ENCODE data around the gene ZNF512B. TPM values are rescaled to one million over a fixed set of nuclear protein-coding genes. Genes with fewer than 3 reads are reported as not detected.
"Not testable (repeated sequence)": the region's sequence is repeated elsewhere in the genome, so short reads cannot be mapped to it uniquely, and the experiment has no call there.

Gene ZNF512B
- polyA plus RNA-seq, 6 donors from 2014 or later = 0.16 to 0.69 (median 0.60) TPM; not detected in 1

DNA sequence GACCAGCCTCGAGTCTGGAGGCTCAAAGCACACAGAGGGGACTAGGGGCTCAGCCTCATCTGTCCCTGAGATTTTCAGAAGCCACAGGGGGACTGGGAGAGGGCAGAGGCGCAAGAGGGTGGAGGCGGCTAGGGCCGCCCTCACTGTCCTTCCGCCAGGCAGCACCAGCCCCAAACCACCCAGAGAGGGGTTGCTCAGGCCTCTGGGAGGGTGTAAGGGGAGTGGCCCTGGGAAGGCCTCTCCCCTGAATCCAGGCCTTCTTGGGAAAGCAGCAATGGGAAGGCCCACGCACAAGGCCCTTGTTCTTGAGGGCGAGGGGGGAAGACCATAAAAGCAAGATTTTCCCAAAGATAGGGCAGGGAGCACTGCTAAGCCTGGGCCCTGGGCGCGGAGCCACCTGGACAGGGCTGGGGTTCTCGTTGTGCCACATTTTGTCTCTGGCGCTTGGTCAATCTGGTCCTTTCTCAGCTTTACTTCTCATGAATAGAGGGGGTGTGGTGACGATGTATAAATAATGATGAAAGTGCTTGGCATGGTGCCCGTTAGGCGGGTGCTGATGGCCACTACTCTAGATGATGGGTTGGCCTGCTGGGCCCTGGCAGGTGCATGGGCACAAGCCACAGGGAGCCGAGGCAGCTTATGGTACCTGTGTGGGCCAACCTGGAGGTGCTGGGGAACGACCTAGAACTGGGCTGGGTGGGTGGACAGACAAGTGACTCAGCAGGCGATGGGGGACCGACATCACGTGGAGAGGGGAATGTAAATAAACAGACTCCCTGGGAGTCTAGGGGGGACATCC, 4.9 kb upstream of the ZNF512B start:
- ATAC-seq (ENCODE audit: low read depth in 2 of 2) (no peak), DNase-seq (no peak)
- H3K4me1 Mint-ChIP-seq = peaks cover 35 to 39% (median 35%) of the 10 kb centered on the region in 3 donors
- no peaks in the 10 kb centered on the region for H3K27me3 Mint-ChIP-seq
- peaks cover 0 to 18% of the 10 kb centered on the region in 2 donors for H3K36me3 Mint-ChIP-seq
- peak overlapping the region in 2 of 6 donors; percentile 62 to 92 for H3K27ac Mint-ChIP-seq
- peak overlapping the region in 2 of 8 donors; percentile 40 to 55 for H3K4me3 Mint-ChIP-seq
- H3K9me3 Mint-ChIP-seq = no peaks in the 10 kb centered on the region

DNA sequence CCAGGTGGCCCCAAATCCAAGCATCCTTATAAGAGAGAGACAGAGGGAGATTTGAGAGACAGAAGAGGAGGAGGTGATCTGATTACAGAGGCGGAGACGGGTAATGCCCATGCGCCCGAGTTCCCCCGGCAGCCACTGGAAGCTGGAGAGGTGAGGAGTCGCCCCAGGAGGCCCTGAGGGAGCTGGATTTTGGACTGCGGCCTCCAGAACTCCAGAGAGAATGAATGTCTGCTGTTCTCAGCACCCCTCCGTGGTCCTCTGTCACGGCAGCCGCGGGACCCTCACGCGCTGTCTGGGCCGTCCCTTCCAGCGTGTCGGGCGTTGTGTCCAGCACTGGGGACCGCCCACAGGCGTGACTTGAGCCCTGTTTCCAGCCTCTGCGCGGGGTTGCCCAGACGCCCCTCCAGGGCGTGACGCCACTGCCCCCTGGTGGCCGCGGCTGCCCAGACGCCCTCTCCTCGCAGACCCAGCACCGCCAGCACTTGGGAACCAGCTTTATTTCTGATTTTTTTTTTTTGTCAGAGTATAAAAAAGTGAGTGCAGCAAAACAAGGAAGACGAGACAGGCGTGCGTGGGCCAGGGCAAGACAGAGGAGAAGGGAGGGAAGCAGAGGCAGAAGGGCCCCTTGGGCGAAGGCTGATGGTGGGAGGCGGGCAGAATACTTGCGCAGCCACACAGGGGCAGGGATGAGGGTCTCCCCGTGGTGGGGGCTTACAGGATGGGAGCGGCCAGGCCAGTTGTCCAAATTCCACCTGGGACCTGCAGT, 4.1 kb upstream of the ZNF512B start:
- Mint-ChIP-seq H3K4me1 (peaks cover 37 to 41% (median 37%) of the 10 kb centered on the region in 3 donors), H3K27me3 (no peaks in the 10 kb centered on the region), H3K4me3 (peak overlapping the region in 3 of 8 donors; percentile 55 to 68 (median 57)), H3K9me3 (no peaks in the 10 kb centered on the region), H3K27ac (peak overlapping the region in 4 of 6 donors; percentile 41 to 92 (median 64)), H3K36me3 (peaks cover 0 to 18% of the 10 kb centered on the region in 2 donors)
- ATAC-seq (ENCODE audit: low read depth in 2 of 2) (peak; percentile 72 to 78), DNase-seq (peak; percentile 74)

DNA sequence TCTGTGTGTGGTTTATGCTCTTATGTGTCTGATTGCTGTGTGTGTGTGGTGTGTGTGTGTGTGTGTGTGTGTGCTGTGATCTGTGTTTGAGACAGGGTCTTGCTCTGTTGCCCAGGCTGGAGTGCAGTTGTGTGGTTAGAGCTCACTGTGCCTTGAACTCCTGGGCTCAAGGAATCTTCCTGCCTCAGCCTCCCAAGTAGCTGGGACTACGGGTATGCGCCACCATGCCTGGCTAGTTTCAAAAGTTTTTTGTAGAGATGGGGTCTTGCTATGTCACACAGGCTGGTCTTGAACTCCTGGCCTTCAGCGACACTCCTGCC, 3.4 kb upstream of the ZNF512B start:
- H3K9me3 Mint-ChIP-seq = no peaks in the 10 kb centered on the region
- H3K36me3 Mint-ChIP-seq = peaks cover 0 to 18% of the 10 kb centered on the region in 2 donors
- ATAC-seq (ENCODE audit: low read depth in 2 of 2) (no peak), DNase-seq (no peak)
- H3K4me3 Mint-ChIP-seq = peak overlapping the region in 1 of 8 donors; percentile 55
- H3K27me3 Mint-ChIP-seq = no peaks in the 10 kb centered on the region
- H3K27ac Mint-ChIP-seq = no peak overlapping the region
- H3K4me1 Mint-ChIP-seq = peaks cover 37 to 40% (median 39%) of the 10 kb centered on the region in 3 donors

DNA sequence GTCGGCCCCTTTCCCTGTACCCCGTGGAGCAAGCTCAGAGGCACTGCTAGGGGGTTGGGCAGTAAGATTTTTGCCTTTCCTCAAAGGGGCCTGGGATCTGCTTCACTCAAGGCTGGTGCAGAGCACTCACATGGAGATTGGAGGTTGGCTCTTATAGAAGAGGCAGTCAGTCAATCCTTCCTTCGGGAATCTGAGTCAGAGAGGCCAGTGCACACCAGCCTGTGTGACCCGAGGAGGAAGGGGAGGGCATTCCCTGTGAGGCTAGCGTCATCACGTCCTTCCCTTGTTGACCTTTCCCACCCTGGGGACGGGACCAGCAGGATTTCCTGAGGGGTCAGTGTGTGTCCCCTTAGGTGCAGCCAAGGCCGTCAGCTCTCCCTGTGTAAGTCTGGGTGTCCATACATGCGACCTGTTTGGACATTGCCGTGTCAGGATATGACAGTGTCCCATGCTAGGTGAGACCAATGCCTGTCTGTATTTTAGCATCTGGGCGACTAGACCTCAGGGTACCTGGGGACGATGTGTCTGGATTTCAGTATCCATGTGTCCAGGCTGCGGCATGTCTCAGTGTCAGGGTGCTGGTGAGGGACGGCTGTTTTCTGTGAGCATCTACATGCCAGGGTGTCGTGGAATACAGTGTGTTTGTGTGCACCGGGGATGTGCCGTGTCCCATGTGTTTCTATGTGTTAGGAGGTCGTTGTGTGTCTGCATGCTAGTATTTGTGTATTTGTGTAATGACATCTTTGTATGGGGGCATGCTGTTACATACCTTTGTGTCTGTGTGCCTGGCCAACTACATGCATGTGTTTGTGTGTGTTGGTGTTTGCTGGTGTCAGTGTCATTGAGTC, 2.8 kb upstream of the ZNF512B start:
- Mint-ChIP-seq H3K27me3 (no peaks in the 10 kb centered on the region), H3K4me3 (peak overlapping the region in 4 of 8 donors; percentile 2 to 69 (median 44)), H3K27ac (no peak overlapping the region), H3K9me3 (no peaks in the 10 kb centered on the region), H3K4me1 (peaks cover 34 to 36% (median 35%) of the 10 kb centered on the region in 3 donors), H3K36me3 (peaks cover 0 to 18% of the 10 kb centered on the region in 2 donors)
- ATAC-seq (ENCODE audit: low read depth in 2 of 2) (no peak), DNase-seq (no peak)

DNA sequence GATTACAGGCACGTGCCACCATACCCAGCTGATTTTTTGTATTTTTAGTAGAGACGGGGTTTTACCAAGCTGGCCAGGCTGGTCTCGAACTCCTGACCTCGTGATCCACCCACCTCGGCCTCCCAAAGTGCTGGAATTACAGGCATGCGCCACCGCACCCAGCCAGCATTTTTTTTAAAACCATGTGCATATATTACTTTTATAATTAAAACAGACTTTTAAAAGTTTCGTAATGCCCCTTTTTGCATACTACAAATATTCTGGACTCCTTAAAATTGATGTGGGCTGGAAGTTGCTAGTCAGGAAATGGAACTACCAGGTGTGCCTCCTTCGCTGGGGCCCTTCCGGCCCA, 2.2 kb upstream of the ZNF512B start:
- ATAC-seq (ENCODE audit: low read depth in 2 of 2); DNase-seq; H3K27ac Mint-ChIP-seq; H3K9me3 Mint-ChIP-seq; H3K27me3 Mint-ChIP-seq: not testable (repeated sequence)
- Mint-ChIP-seq H3K4me1 (peaks cover 32 to 35% (median 34%) of the 10 kb centered on the region in 3 donors), H3K36me3 (peaks cover 0 to 18% of the 10 kb centered on the region in 2 donors), H3K4me3 (peak overlapping the region in 5 of 8 donors; percentile 34 to 87 (median 77))

DNA sequence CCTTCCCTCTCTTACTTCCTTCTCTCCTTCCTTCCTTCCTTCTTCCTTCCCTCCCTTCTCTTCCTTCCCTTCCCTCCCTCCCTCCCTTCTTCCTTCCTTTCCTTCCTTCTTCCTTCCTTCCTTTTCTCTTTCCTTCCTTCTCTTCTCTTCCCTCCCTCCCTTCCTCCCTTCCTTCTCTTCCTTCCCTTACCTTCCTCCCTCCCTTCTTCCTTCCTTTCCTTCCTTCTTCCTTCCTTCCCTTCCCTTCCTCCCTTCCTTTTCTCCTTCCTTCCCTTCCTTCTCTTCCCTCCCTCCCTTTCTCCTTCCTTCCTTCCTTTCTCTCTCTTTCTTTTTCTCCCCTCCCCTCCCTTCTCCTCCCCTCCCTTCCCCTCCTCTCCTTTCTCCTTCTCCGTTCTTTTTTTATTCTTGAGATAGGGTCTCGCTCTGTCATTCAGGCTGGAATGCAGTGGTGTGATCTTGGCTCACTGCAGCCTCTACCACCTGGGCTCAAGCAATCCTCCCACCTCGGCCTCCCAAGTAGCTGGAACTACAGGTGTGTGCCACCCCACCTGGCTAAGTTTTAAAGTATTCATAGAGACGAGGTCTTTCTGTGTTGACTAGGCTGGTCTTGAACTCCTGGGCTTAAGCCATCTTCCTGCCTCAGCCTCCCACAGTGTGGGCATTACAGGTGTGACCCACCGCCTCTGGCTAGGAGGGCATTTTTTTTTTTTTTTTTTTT, 1.1 kb upstream of the ZNF512B start:
- H3K36me3 Mint-ChIP-seq = peaks cover 0 to 9% of the 10 kb centered on the region in 2 donors
- ATAC-seq (ENCODE audit: low read depth in 2 of 2) (no peak), DNase-seq (no peak)
- peak overlapping the region; percentile 70 to 89 (median 82) for H3K4me3 Mint-ChIP-seq
- peak overlapping the region in 1 of 6 donors; percentile 12 for H3K27ac Mint-ChIP-seq
- no peaks in the 10 kb centered on the region for H3K27me3 Mint-ChIP-seq
- H3K9me3 Mint-ChIP-seq = peaks cover 0 to 5% (median 0%) of the 10 kb centered on the region in 7 donors
- peaks cover 23 to 31% (median 25%) of the 10 kb centered on the region in 3 donors for H3K4me1 Mint-ChIP-seq

DNA sequence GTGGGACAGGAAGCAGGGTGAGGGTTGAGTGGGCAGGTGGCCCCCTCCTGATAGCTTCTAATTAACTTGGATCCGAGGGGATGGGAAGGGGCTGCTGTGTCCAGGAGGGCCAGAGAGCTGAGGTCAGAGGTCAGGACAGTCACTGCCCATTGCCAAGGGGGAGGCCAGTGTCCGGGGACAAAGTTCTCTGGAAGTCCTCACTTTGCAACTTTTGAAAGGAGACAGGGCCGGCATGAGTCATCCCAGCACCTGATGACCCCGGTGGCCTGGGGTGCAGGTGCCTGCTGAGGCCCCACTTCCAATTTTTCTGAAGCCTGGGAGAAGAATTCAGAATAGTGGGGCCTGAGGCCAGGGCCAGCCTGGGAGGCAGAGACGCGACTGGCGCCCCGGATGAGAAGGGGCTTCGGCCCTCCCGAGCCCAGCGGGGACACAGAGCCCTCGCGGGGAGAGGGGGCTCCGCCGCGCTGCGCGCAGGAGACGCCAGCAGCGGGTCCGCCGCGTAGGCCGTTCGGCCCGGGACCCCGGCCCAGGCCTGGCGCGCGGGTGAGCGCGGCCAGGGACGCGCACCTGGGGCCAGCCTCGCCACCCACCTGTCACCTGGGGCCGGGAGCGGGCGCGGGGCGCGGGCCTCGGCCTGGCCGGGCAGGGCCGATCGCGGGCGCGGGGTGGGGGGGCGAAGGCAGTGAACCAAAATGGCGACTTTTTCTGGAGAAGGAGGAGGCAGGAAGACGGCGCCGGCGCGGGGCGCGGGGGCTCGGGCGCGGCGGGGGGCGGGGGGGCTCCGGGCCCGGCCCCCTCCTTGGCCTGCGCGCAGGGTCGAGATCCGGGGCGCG, 586 bp downstream of the ZNF512B start:
- peaks cover 0 to 6% of the 10 kb centered on the region in 2 donors for H3K36me3 Mint-ChIP-seq
- peak; percentile 24 to 32 for ATAC-seq (ENCODE audit: low read depth in 2 of 2)
- peak overlapping the region; percentile 72 to 91 (median 86) for H3K4me3 Mint-ChIP-seq
- DNase-seq = peak; percentile 25
- H3K27me3 Mint-ChIP-seq = no peaks in the 10 kb centered on the region
- H3K4me1 Mint-ChIP-seq = peaks cover 20 to 28% (median 24%) of the 10 kb centered on the region in 3 donors
- peak overlapping the region in 4 of 6 donors; percentile 36 to 74 (median 60) for H3K27ac Mint-ChIP-seq
- H3K9me3 Mint-ChIP-seq = peaks cover 0 to 5% (median 0%) of the 10 kb centered on the region in 7 donors

DNA sequence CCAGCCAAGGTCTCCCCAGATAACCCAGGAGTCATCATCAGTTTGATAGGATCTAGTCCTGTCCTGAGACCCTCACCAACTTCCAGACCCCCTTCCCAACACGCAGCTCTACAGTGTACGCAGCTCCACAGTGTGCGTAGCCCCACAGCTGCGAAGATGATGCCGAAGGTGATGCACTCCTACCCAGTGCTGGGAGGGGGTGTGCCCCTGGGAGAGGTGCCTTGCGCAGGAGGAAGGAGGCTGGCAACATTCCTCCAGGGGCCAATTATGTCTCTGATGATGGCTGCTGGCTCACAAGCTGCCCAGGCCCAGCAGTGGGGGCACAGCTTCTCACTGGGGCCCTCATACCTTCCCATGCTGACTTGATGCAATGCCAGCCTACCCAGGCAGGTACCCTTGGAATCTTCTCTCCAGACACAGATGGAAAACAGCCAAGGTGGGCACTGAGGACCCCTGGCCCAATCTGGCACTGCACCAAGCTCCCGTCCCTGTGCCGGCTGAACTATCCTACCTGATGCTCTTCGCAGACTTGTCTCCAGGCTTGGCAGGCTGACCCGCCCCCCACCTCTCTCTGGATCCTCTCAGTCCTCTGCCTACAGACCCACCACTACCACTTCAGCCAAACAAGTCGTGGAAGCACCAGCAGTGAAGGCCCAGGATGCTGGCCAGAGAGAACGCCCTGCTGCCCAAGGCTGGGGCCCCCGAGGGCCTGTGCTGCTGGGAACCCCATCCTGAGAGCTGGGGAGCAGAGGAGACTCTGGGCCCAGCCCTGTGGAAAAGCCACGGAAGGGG, 1.4 kb downstream of the ZNF512B start:
- Mint-ChIP-seq H3K27ac (peak overlapping the region in 2 of 6 donors; percentile 42 to 74), H3K27me3 (no peaks in the 10 kb centered on the region), H3K4me3 (peak overlapping the region; percentile 72 to 91 (median 82)), H3K9me3 (peaks cover 0 to 8% (median 0%) of the 10 kb centered on the region in 7 donors), H3K36me3 (no peaks in the 10 kb centered on the region), H3K4me1 (peaks cover 12 to 23% (median 17%) of the 10 kb centered on the region in 3 donors)
- DNase-seq (no peak), ATAC-seq (ENCODE audit: low read depth in 2 of 2) (no peak)

DNA sequence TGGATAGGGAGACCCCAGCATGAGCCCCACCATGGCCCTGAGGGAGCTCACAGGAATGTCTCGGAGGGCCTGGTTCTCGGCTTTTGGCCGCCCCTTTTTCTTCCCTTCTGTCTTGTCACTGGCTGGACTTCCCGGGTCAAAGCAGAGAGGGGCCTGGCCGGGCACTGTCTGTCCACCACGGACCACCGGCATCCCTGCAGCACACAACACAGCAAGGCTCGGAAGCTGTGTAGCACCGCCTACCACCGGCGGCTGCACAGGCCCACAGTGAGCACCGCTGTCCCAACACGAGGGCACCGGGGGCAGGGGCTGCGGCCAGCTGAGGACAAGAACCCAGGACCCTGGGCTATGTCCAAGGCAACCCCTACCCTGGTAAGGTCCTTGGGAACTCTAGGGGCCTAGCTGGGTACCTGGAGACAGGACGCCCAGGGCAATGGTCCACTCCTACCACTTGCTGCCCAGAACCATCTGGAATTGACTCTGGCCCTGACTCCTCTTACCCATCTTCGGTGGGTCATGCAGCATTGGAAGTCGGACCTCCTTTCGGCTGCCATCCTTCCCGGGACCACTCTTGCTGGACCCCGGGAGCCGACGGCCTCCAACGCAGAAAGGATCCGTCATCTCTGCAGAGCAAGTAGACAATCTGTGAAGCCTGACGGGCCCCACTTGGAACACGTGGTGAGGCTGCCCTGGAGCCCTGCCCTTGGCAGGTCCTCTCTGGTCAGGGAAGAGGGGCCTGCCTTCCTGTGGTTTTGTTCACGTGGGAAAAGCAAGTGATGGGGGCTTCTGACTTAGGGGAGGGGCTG, 2.2 kb downstream of the ZNF512B start:
- H3K27ac Mint-ChIP-seq = no peak overlapping the region
- H3K9me3 Mint-ChIP-seq = peaks cover 0 to 8% (median 0%) of the 10 kb centered on the region in 7 donors
- peak overlapping the region in 6 of 8 donors; percentile 5 to 87 (median 67) for H3K4me3 Mint-ChIP-seq
- H3K36me3 Mint-ChIP-seq = no peaks in the 10 kb centered on the region
- DNase-seq (no peak), ATAC-seq (ENCODE audit: low read depth in 2 of 2) (no peak)
- no peaks in the 10 kb centered on the region for H3K27me3 Mint-ChIP-seq
- peaks cover 10 to 16% (median 13%) of the 10 kb centered on the region in 3 donors for H3K4me1 Mint-ChIP-seq

DNA sequence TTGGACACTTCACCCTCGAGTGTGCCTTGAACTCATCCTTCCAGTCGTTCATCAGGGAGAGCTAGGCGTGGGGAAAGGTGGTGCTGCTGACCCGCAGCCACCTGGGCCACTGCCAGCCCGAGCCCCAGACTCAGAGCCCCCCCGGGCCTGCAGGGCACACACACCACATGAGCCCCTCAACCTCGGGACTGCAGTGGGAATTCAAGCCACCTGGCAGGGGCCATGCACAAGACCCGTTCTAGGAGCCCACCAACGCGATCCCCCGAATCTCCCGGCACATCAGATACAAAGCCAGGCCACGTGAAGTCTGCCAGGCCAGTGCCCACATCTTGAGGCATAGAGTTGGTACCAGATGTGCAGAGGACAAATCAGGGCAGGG, 2.8 kb downstream of the ZNF512B start:
- H3K4me3 Mint-ChIP-seq = peak overlapping the region in 2 of 8 donors; percentile 5 to 72
- no peaks in the 10 kb centered on the region for H3K27me3 Mint-ChIP-seq
- DNase-seq = no peak
- H3K36me3 Mint-ChIP-seq = no peaks in the 10 kb centered on the region
- ATAC-seq (ENCODE audit: low read depth in 2 of 2) = no peak
- H3K27ac Mint-ChIP-seq = no peak overlapping the region
- peaks cover 10 to 14% (median 13%) of the 10 kb centered on the region in 3 donors for H3K4me1 Mint-ChIP-seq
- peaks cover 0 to 8% (median 0%) of the 10 kb centered on the region in 7 donors for H3K9me3 Mint-ChIP-seq

Measured in naive B cell (primary cell).